Measurements from ENCODE around the gene ABHD10.

Gene ABHD10

GRCh38 chr3:111937871-111938270 lies 41.0 kb upstream of the ABHD10 start:
- ChIA-PET POLR2A (no interaction called here), CTCF (interaction anchor here (1.6 to 11.3 kb wide), 2 partner anchors 17 to 221 kb away, joined by 6 to 72 read pairs; no protein-coding TSS in a partner anchor)
- DNase-seq (ENCODE audit: low read depth, low spot score): no peak
- no peak overlapping the region for H3K4me3 ChIP-seq (ENCODE audit: low read depth, low read length)
- TF ChIP-seq CTCF (IDR thresholded peaks at IDR 0.05; ENCODE audit: insufficient read depth, low read length, missing control alignments): no peak

- CTCF ChIA-PET: interaction anchor here (1.4 to 11.3 kb wide), 4 partner anchors 10 to 223 kb away, joined by 3 to 72 read pairs (median 3); no protein-coding TSS in a partner anchor
Observed at GRCh38 chr3:111939873-111940272, 39.0 kb upstream of the ABHD10 start.

GRCh38 chr3:111943533-111943932 lies 35.3 kb upstream of the ABHD10 start:
- no peak for DNase-seq (ENCODE audit: low read depth, low spot score)
- ChIA-PET CTCF (no interaction called here), POLR2A (no interaction called here)
- H3K4me3 ChIP-seq (ENCODE audit: low read depth, low read length): no peak overlapping the region
- TF ChIP-seq CTCF (IDR thresholded peaks at IDR 0.05; ENCODE audit: insufficient read depth, low read length, missing control alignments): no peak

More at GRCh38 chr3:111939873-111940272, 39.0 kb upstream of the ABHD10 start:
- no peak for TF ChIP-seq CTCF (IDR thresholded peaks at IDR 0.05; ENCODE audit: insufficient read depth, low read length, missing control alignments)
- no peak for DNase-seq (ENCODE audit: low read depth, low spot score)
- POLR2A ChIA-PET: no interaction called here
- H3K4me3 ChIP-seq (ENCODE audit: low read depth, low read length): no peak overlapping the region

- H3K4me3 ChIP-seq (ENCODE audit: low read depth, low read length): no peak overlapping the region
- no peak for TF ChIP-seq CTCF (IDR thresholded peaks at IDR 0.05; ENCODE audit: insufficient read depth, low read length, missing control alignments)
- ChIA-PET CTCF (interaction anchor here (1.0 kb wide), 1 partner anchor 228 kb away, joined by 4 read pairs; no protein-coding TSS in a partner anchor), POLR2A (no interaction called here)
- DNase-seq (ENCODE audit: low read depth, low spot score): no peak
Observed at GRCh38 chr3:111944372-111944771, 34.5 kb upstream of the ABHD10 start.

- TF ChIP-seq CTCF (IDR thresholded peaks at IDR 0.05; ENCODE audit: insufficient read depth, low read length, missing control alignments): no peak
- H3K4me3 ChIP-seq (ENCODE audit: low read depth, low read length): no peak overlapping the region
- DNase-seq (ENCODE audit: low read depth, low spot score): no peak
- POLR2A ChIA-PET: no interaction called here
- CTCF ChIA-PET: interaction anchor here (1.4 to 1.6 kb wide), 2 partner anchors 10 to 20 kb away, joined by 3 to 4 read pairs; no protein-coding TSS in a partner anchor
Observed at GRCh38 chr3:111947231-111947630, 31.6 kb upstream of the ABHD10 start.

GRCh38 chr3:111948786-111949185 lies 30.0 kb upstream of the ABHD10 start:
- CTCF ChIA-PET: interaction anchor here (1.5 to 1.6 kb wide), 3 partner anchors 19 to 233 kb away, joined by 3 to 4 read pairs (median 4); no protein-coding TSS in a partner anchor

More at GRCh38 chr3:111948786-111949185, 30.0 kb upstream of the ABHD10 start:
- H3K4me3 ChIP-seq (ENCODE audit: low read depth, low read length): no peak overlapping the region
- POLR2A ChIA-PET: no interaction called here
- DNase-seq (ENCODE audit: low read depth, low spot score): no peak
- no peak for TF ChIP-seq CTCF (IDR thresholded peaks at IDR 0.05; ENCODE audit: insufficient read depth, low read length, missing control alignments)

All from AG04449 (cell line).